HepG2 (cell line): ENCODE measurements around the gene CHCHD6. TPM values are rescaled to one million over a fixed set of nuclear protein-coding genes. Genes with fewer than 3 reads are reported as not detected.

Source experiments
- ATAC-seq: fragments of 200-7000 bp; cut with Tn5 transposase; 3 replicates; pipeline ENCODE4 v1.9.1; 2020; ENCODE audit warnings: mild to moderate bottlenecking, moderate library complexity
- BruUV-seq: library from RNA; stranded (reverse); fragments of 400-500 nt; replicated peaks from 2 replicates; lab custom pipeline; 2021; lab: Mats Ljungman, UMichigan
- CTCF ChIA-PET: fragments of 300-600 bp; formaldehyde crosslinking; extraction: SDS; loops from one replicate; lab custom pipeline; 2021; ENCODE audit warnings: low total read pairs, inconsistent platforms, low intra/inter-chr PET ratio; lab: Yijun Ruan, JAX
- POLR2A ChIA-PET: fragments of 350-600 bp; sonication (Branson Sonifier 250); formaldehyde crosslinking; loops from one replicate; lab custom pipeline; 2020; ENCODE audit warnings: antibody characterized with exemption, inconsistent platforms; lab: Yijun Ruan, JAX
- DNase-seq: peaks from one replicate; pipeline ENCODE4 v3.0.0-alpha.2; 2015; ENCODE audit warnings: low spot score
- FAIRE-seq: peaks from 3 replicates; lab custom pipeline; 2011; peaks lifted over from hg19 to GRCh38; lab: Jason Lieb, UNC
- H2AFZ ChIP-seq: one replicate; pipeline ENCODE4 v1.6.1; 2011; ENCODE audit warnings: low read length, inconsistent platforms
- H3K27ac ChIP-seq: fragments of 300-600 bp; 3 replicates; pipeline ENCODE4 v1.8.0; 2011; ENCODE audit warnings: mixed run types, mild to moderate bottlenecking, mixed read lengths, low read length, inconsistent platforms; ENCODE audit not compliant: insufficient read depth; ENCODE audit errors: extremely low read length
- H3K27me3 ChIP-seq, 2 experiments: fragments of 200-600 bp in 1 of 2; 2 replicates in 1 of 2; 3 replicates in 1 of 2; pipeline versions ENCODE4 v1.6.0 to v1.8.0; 2011; ENCODE audit warnings: low read length in 2 of 2, mild to moderate bottlenecking in 2 of 2, moderate library complexity in 2 of 2, inconsistent platforms in 1 of 2; ENCODE audit not compliant: insufficient read depth in 2 of 2, control insufficient read depth in 1 of 2
- H3K36me3 ChIP-seq, 2 experiments: fragments of 200-600 bp in 1 of 2; replicated peaks in 1 of 2; 2 replicates in 1 of 2; 3 replicates in 1 of 2; pipeline versions ENCODE4 v1.5.1 to v1.8.0; 2011; ENCODE audit warnings: low read length in 2 of 2, inconsistent platforms in 1 of 2; ENCODE audit not compliant: insufficient read depth in 2 of 2, control insufficient read depth in 1 of 2
- H3K4me1 ChIP-seq: 2 replicates; pipeline ENCODE4 v1.5.1; 2012; ENCODE audit warnings: low read length, inconsistent platforms; ENCODE audit not compliant: insufficient read depth
- H3K4me2 ChIP-seq: 2 replicates; pipeline ENCODE4 v1.6.0; 2011; ENCODE audit warnings: low read depth, low read length, inconsistent platforms
- H3K4me3 ChIP-seq, 3 experiments: fragments of 200-600 bp in 1 of 3; sonication (generic), shearing (Covaris generic) in 1 of 3; replicated peaks in 1 of 3; 2 replicates each; pipeline ENCODE4 v1.5.1; 2011 to 2016; ENCODE audit warnings: low read length in 3 of 3, inconsistent platforms in 2 of 3, low read depth in 2 of 3, mild to moderate bottlenecking in 2 of 3, control low read depth in 1 of 3, mixed read lengths in 1 of 3; ENCODE audit not compliant: insufficient read depth in 1 of 3
- H3K79me2 ChIP-seq: one replicate; pipeline ENCODE4 v1.6.1; 2011; ENCODE audit warnings: low read length, inconsistent platforms; ENCODE audit not compliant: insufficient read depth
- H3K9ac ChIP-seq: 2 replicates; pipeline ENCODE4 v1.6.0; 2011; ENCODE audit warnings: mild to moderate bottlenecking, low read depth, low read length, inconsistent platforms; ENCODE audit not compliant: insufficient read depth
- H3K9me3 ChIP-seq: 2 replicates; pipeline ENCODE4 v1.5.1; 2012; ENCODE audit warnings: mild to moderate bottlenecking, low read length
- H4K20me1 ChIP-seq: 2 replicates; pipeline ENCODE4 v1.6.0; 2011; ENCODE audit warnings: inconsistent platforms, mild to moderate bottlenecking, low read length, moderate library complexity; ENCODE audit not compliant: insufficient read depth
- AKAP8 ChIP-seq: sonication (generic); formaldehyde crosslinking; IDR thresholded peaks from 2 replicates; pipeline ENCODE4 v1.5.1; 2020; ENCODE audit warnings: mild to moderate bottlenecking, missing genetic modification reagents
- ATRX ChIP-seq: sonication (generic); formaldehyde crosslinking; IDR thresholded peaks from 2 replicates; pipeline ENCODE4 v1.4.0; 2020; ENCODE audit warnings: missing genetic modification reagents, borderline replicate concordance
- HNF4G ChIP-seq, 2 experiments: sonication (generic) in 1 of 2; formaldehyde crosslinking in 1 of 2; IDR thresholded peaks; 2 replicates each; pipeline versions ENCODE4 v1.4.0 to v1.6.1; 2011 to 2020; ENCODE audit warnings: borderline replicate concordance in 2 of 2, low read depth in 2 of 2, mild to moderate bottlenecking in 2 of 2, low read length in 1 of 2, missing genetic modification reagents in 1 of 2, moderate library complexity in 1 of 2
- SP2 ChIP-seq: sonication (generic); formaldehyde crosslinking; IDR thresholded peaks from 2 replicates; pipeline ENCODE4 v1.5.1; 2020; ENCODE audit warnings: mild to moderate bottlenecking, missing genetic modification reagents
- THAP11 ChIP-seq: IDR thresholded peaks from 2 replicates; pipeline ENCODE4 v1.6.1; 2016; ENCODE audit warnings: missing biosample characterization, missing genetic modification reagents
- ZMAT3 ChIP-seq: sonication (generic); formaldehyde crosslinking; conservative IDR thresholded peaks from 2 replicates; pipeline ENCODE4 v1.7.0; 2021; ENCODE audit warnings: missing genetic modification reagents
- ZNF557 ChIP-seq: sonication (generic); formaldehyde crosslinking; IDR thresholded peaks from 2 replicates; pipeline ENCODE4 v1.4.0; 2020; ENCODE audit warnings: missing genetic modification reagents
- ZNF644 ChIP-seq: IDR thresholded peaks from 2 replicates; pipeline ENCODE4 v1.6.1; 2016; ENCODE audit warnings: low read depth
- ZNF660 ChIP-seq: sonication (generic); formaldehyde crosslinking; IDR thresholded peaks from 2 replicates; pipeline ENCODE4 v1.5.1; 2020; ENCODE audit warnings: mild to moderate bottlenecking, low read depth, missing genetic modification reagents, borderline replicate concordance
- WGBS: methylation state at CpG from one replicate; pipeline ENCODE4 v1.1.6; 2017; ENCODE audit warnings: low lambda C conversion rate; 5-methylcytosine and 5-hydroxymethylcytosine counted together
- in situ Hi-C: cut with HindIII; loops from 2 replicates; pipeline ENCODE4 v1.10.0; 2017; ENCODE audit warnings: low pct_unique_long_range_greater_than_20kb; ENCODE audit not compliant: extremely low pct_ligation_motif_present
- intact Hi-C: fragments of 100-400 bp; cut with micrococcal nuclease; formaldehyde crosslinking; loops from one replicate; pipeline ENCODE4 v1.10.0; 2022; ENCODE audit not compliant: unreplicated experiment
- polyA plus RNA-seq, 8 experiments: library from polyadenylated mRNA; depleted of rRNA in 3 of 8; stranded (reverse) in 7 of 8; unstranded in 1 of 8; fragments of >200 nt; fragmentation: Illumina TruSeq in 4 of 8; extraction: Trizol in 4 of 8; gene quantifications; 2 replicates each; pipeline versions ENCODE4 v1.2.1 to v1.2.3, GENCODE V29; 2011 to 2016; ENCODE audit warnings: low read depth in 4 of 8, missing spikeins in 1 of 8, mixed read lengths in 1 of 8; ENCODE audit not compliant: insufficient read depth in 1 of 8
- total RNA-seq, 5 experiments: library from RNA; depleted of rRNA; stranded (reverse); fragments of >200 nt; fragmentation: Illumina TruSeq; extraction: Trizol; gene quantifications; 2 replicates each; pipeline ENCODE4 v1.2.3, GENCODE V29; 2016; ENCODE audit warnings: low read depth in 1 of 5
- TF ChIP-seq, protein P1 (sequence below): sonication (generic); formaldehyde crosslinking; IDR thresholded peaks from 2 replicates; pipeline ENCODE4 v1.4.0; 2020; ENCODE audit warnings: missing genetic modification reagents

The CHCHD6 gene
- total and polyA plus RNA-seq, 2 of the 13 experiments (the other 11 are each of a cell fraction or from before 2014, with no cell fraction given): 20.3 to 20.8 TPM

DNA sequence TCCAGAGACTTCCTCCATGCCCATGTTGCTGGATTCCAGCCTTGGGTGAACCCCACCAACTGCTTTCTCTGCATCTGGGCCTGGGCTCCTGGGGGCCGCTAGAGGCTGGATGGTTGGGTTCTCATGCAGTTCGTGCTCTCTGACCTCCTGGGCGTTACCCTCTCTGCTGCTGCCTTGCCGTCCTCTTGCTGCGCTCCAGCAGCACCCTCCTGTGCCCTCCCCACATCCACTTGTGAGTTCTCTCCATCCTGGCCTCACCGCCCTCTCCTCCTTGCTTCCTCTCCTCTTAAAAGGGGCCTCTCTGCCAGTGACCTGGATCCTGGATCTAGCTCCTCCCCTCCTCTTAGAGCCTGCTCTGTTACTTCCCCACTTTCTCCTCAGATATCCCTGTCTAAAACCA lies 43.7 kb downstream of the CHCHD6 start:
- DNase-seq: no peak
- Histone ChIP-seq H3K79me2 (no peaks in the 10 kb centered on the region), H4K20me1 (peaks cover 3% of the 10 kb centered on the region; the same call in 1 of the 2 replicates), H3K9me3 (no peaks in the 10 kb centered on the region), H3K27me3 (no peaks in the 10 kb centered on the region; a peak in 1 of 5 replicates), H2AFZ (no peak overlapping the region), H3K9ac (no peak overlapping the region), H3K4me1 (peaks cover 23% of the 10 kb centered on the region), H3K4me2 (no peak overlapping the region), H3K4me3 (no peak overlapping the region), H3K36me3 (peaks cover 0 to 2% of the 10 kb centered on the region in 2 experiments; a peak in 1 of 5 replicates), H3K27ac (no peak overlapping the region)
- intact Hi-C loops (no loop called here), in situ Hi-C loops (no loop called here)
- ATAC-seq: no peak
- no TSS peak for BruUV-seq
- CTCF ChIA-PET: interaction anchor here (2.4 kb wide), 1 partner anchor 69 kb away, joined by 9 read pairs; no protein-coding TSS in a partner anchor
- FAIRE-seq: no peak
- TF ChIP-seq, protein P1, sequence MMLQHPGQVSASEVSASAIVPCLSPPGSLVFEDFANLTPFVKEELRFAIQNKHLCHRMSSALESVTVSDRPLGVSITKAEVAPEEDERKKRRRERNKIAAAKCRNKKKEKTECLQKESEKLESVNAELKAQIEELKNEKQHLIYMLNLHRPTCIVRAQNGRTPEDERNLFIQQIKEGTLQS (CRISPR knock-in tag): no peak
- TF ChIP-seq THAP11 (no peak), SP2 (CRISPR knock-in tag) (no peak), ZNF644 (CRISPR knock-in tag) (no peak), AKAP8 (no peak), ZMAT3 (CRISPR knock-in tag) (no peak), HNF4G (IDR thresholded peaks at IDR 0.05; ENCODE audit: borderline replicate concordance, low read depth, low read length) (no peak), HNF4G (CRISPR knock-in tag; IDR thresholded peaks at IDR 0.05; ENCODE audit: borderline replicate concordance, low read depth) (no peak), ZNF660 (no peak), ZNF557 (CRISPR knock-in tag) (no peak), ATRX (CRISPR knock-in tag) (no peak)
- 98% methylated on average over 6 of the region's 6 CpGs for WGBS
- POLR2A ChIA-PET: no interaction called here
